HepG2 (cell line): ENCODE results near the gene RPL35A. TPM values are rescaled to one million over a fixed set of nuclear protein-coding genes. Genes with fewer than 3 reads are reported as not detected.

Experiments
- ATAC-seq: fragments of 200-7000 bp; cut with Tn5 transposase; 3 replicates; pipeline ENCODE4 v1.9.1; 2020; ENCODE audit warnings: mild to moderate bottlenecking, moderate library complexity
- BruUV-seq: library from RNA; stranded (reverse); fragments of 400-500 nt; replicated peaks from 2 replicates; lab custom pipeline; 2021; lab: Mats Ljungman, UMichigan
- CTCF ChIA-PET: fragments of 300-600 bp; formaldehyde crosslinking; extraction: SDS; loops from one replicate; lab custom pipeline; 2021; ENCODE audit warnings: low total read pairs, inconsistent platforms, low intra/inter-chr PET ratio; lab: Yijun Ruan, JAX
- POLR2A ChIA-PET: fragments of 350-600 bp; sonication (Branson Sonifier 250); formaldehyde crosslinking; loops from one replicate; lab custom pipeline; 2020; ENCODE audit warnings: antibody characterized with exemption, inconsistent platforms; lab: Yijun Ruan, JAX
- DNase-seq: peaks from one replicate; pipeline ENCODE4 v3.0.0-alpha.2; 2015; ENCODE audit warnings: low spot score
- FAIRE-seq: peaks from 3 replicates; lab custom pipeline; 2011; peaks lifted over from hg19 to GRCh38; lab: Jason Lieb, UNC
- H2AFZ ChIP-seq: one replicate; pipeline ENCODE4 v1.6.1; 2011; ENCODE audit warnings: low read length, inconsistent platforms
- H3K27ac ChIP-seq: fragments of 300-600 bp; 3 replicates; pipeline ENCODE4 v1.8.0; 2011; ENCODE audit warnings: mixed run types, mild to moderate bottlenecking, mixed read lengths, low read length, inconsistent platforms; ENCODE audit not compliant: insufficient read depth; ENCODE audit errors: extremely low read length
- H3K27me3 ChIP-seq, 2 experiments: fragments of 200-600 bp in 1 of 2; 2 replicates in 1 of 2; 3 replicates in 1 of 2; pipeline versions ENCODE4 v1.6.0 to v1.8.0; 2011; ENCODE audit warnings: low read length in 2 of 2, mild to moderate bottlenecking in 2 of 2, moderate library complexity in 2 of 2, inconsistent platforms in 1 of 2; ENCODE audit not compliant: insufficient read depth in 2 of 2, control insufficient read depth in 1 of 2
- H3K36me3 ChIP-seq, 2 experiments: fragments of 200-600 bp in 1 of 2; replicated peaks in 1 of 2; 2 replicates in 1 of 2; 3 replicates in 1 of 2; pipeline versions ENCODE4 v1.5.1 to v1.8.0; 2011; ENCODE audit warnings: low read length in 2 of 2, inconsistent platforms in 1 of 2; ENCODE audit not compliant: insufficient read depth in 2 of 2, control insufficient read depth in 1 of 2
- H3K4me1 ChIP-seq: 2 replicates; pipeline ENCODE4 v1.5.1; 2012; ENCODE audit warnings: low read length, inconsistent platforms; ENCODE audit not compliant: insufficient read depth
- H3K4me2 ChIP-seq: 2 replicates; pipeline ENCODE4 v1.6.0; 2011; ENCODE audit warnings: low read depth, low read length, inconsistent platforms
- H3K4me3 ChIP-seq, 3 experiments: fragments of 200-600 bp in 1 of 3; sonication (generic), shearing (Covaris generic) in 1 of 3; replicated peaks in 1 of 3; 2 replicates each; pipeline ENCODE4 v1.5.1; 2011 to 2016; ENCODE audit warnings: low read length in 3 of 3, inconsistent platforms in 2 of 3, low read depth in 2 of 3, mild to moderate bottlenecking in 2 of 3, control low read depth in 1 of 3, mixed read lengths in 1 of 3; ENCODE audit not compliant: insufficient read depth in 1 of 3
- H3K79me2 ChIP-seq: one replicate; pipeline ENCODE4 v1.6.1; 2011; ENCODE audit warnings: low read length, inconsistent platforms; ENCODE audit not compliant: insufficient read depth
- H3K9ac ChIP-seq: 2 replicates; pipeline ENCODE4 v1.6.0; 2011; ENCODE audit warnings: mild to moderate bottlenecking, low read depth, low read length, inconsistent platforms; ENCODE audit not compliant: insufficient read depth
- H3K9me3 ChIP-seq: 2 replicates; pipeline ENCODE4 v1.5.1; 2012; ENCODE audit warnings: mild to moderate bottlenecking, low read length
- H4K20me1 ChIP-seq: 2 replicates; pipeline ENCODE4 v1.6.0; 2011; ENCODE audit warnings: inconsistent platforms, mild to moderate bottlenecking, low read length, moderate library complexity; ENCODE audit not compliant: insufficient read depth
- ELF4 ChIP-seq: sonication (generic); formaldehyde crosslinking; IDR thresholded peaks from 2 replicates; pipeline ENCODE4 v1.5.0; 2020; ENCODE audit warnings: missing genetic modification reagents, mild to moderate bottlenecking, moderate library complexity, borderline replicate concordance
- THYN1 ChIP-seq: sonication (generic); formaldehyde crosslinking; IDR thresholded peaks from 2 replicates; pipeline ENCODE4 v1.8.1; 2023; ENCODE audit warnings: low read depth, mild to moderate bottlenecking, moderate library complexity, missing genetic modification reagents, borderline replicate concordance
- WIZ ChIP-seq: sonication (generic); formaldehyde crosslinking; IDR thresholded peaks from 2 replicates; pipeline ENCODE4 v1.5.1; 2020; ENCODE audit warnings: mild to moderate bottlenecking, missing genetic modification reagents
- ZBTB37 ChIP-seq: sonication (generic); formaldehyde crosslinking; IDR thresholded peaks from 2 replicates; pipeline ENCODE4 v1.4.0; 2020; ENCODE audit warnings: mild to moderate bottlenecking, missing genetic modification reagents
- ZFP1 ChIP-seq: IDR thresholded peaks from 2 replicates; pipeline ENCODE4 v1.6.1; 2016
- ZNF225 ChIP-seq: sonication (generic); formaldehyde crosslinking; IDR thresholded peaks from 2 replicates; pipeline ENCODE4 v1.4.0; 2020; ENCODE audit warnings: mild to moderate bottlenecking, missing genetic modification reagents
- ZNF281 ChIP-seq: sonication (generic); formaldehyde crosslinking; IDR thresholded peaks from 2 replicates; pipeline ENCODE4 v1.4.0; 2020; ENCODE audit warnings: missing genetic modification reagents, borderline replicate concordance
- ZNF33A ChIP-seq: sonication (generic); formaldehyde crosslinking; IDR thresholded peaks from 2 replicates; pipeline ENCODE4 v1.5.1; 2020; ENCODE audit warnings: missing genetic modification reagents, mild to moderate bottlenecking, moderate library complexity, borderline replicate concordance
- ZNF567 ChIP-seq: sonication (generic); formaldehyde crosslinking; IDR thresholded peaks from 2 replicates; pipeline ENCODE4 v1.8.1; 2023; ENCODE audit warnings: mild to moderate bottlenecking, missing genetic modification reagents, borderline replicate concordance
- ZNF710 ChIP-seq: sonication (generic); formaldehyde crosslinking; IDR thresholded peaks from 2 replicates; pipeline ENCODE4 v1.5.0; 2020; ENCODE audit warnings: mild to moderate bottlenecking, missing genetic modification reagents, borderline replicate concordance
- WGBS: methylation state at CpG from one replicate; pipeline ENCODE4 v1.1.6; 2017; ENCODE audit warnings: low lambda C conversion rate; 5-methylcytosine and 5-hydroxymethylcytosine counted together
- in situ Hi-C: cut with HindIII; loops from 2 replicates; pipeline ENCODE4 v1.10.0; 2017; ENCODE audit warnings: low pct_unique_long_range_greater_than_20kb; ENCODE audit not compliant: extremely low pct_ligation_motif_present
- intact Hi-C: fragments of 100-400 bp; cut with micrococcal nuclease; formaldehyde crosslinking; loops from one replicate; pipeline ENCODE4 v1.10.0; 2022; ENCODE audit not compliant: unreplicated experiment
- polyA plus RNA-seq, 8 experiments: library from polyadenylated mRNA; depleted of rRNA in 3 of 8; stranded (reverse) in 7 of 8; unstranded in 1 of 8; fragments of >200 nt; fragmentation: Illumina TruSeq in 4 of 8; extraction: Trizol in 4 of 8; gene quantifications; 2 replicates each; pipeline versions ENCODE4 v1.2.1 to v1.2.3, GENCODE V29; 2011 to 2016; ENCODE audit warnings: low read depth in 4 of 8, missing spikeins in 1 of 8, mixed read lengths in 1 of 8; ENCODE audit not compliant: insufficient read depth in 1 of 8
- total RNA-seq, 5 experiments: library from RNA; depleted of rRNA; stranded (reverse); fragments of >200 nt; fragmentation: Illumina TruSeq; extraction: Trizol; gene quantifications; 2 replicates each; pipeline ENCODE4 v1.2.3, GENCODE V29; 2016; ENCODE audit warnings: low read depth in 1 of 5

The RPL35A gene
- total and polyA plus RNA-seq, 2 of the 13 experiments (the other 11 are each of a cell fraction or from before 2014, with no cell fraction given): 1,001 to 1,582 TPM

- no peaks in the 10 kb centered on the region for H3K36me3 ChIP-seq
- no peaks in the 10 kb centered on the region for H3K4me1 ChIP-seq
- no peaks in the 10 kb centered on the region for H4K20me1 ChIP-seq
- no peaks in the 10 kb centered on the region for H3K79me2 ChIP-seq
- no peak overlapping the region for H2AFZ ChIP-seq
- no peak overlapping the region for H3K9ac ChIP-seq
- in situ Hi-C loops (no loop called here), intact Hi-C loops (no loop called here)
- 79% methylated on average over 12 of the region's 12 CpGs for WGBS
- ATAC-seq (no peak), DNase-seq (no peak), FAIRE-seq (no peak)
- no TSS peak for BruUV-seq
- no peaks in the 10 kb centered on the region for H3K9me3 ChIP-seq
- ChIA-PET POLR2A (no interaction called here), CTCF (no interaction called here)
- no peak overlapping the region for H3K27ac ChIP-seq
- H3K27me3 ChIP-seq: no peaks in the 10 kb centered on the region
- no peak overlapping the region for H3K4me2 ChIP-seq
- H3K4me3 ChIP-seq: no peak overlapping the region
- TF ChIP-seq WIZ (no peak), ZNF710 (CRISPR knock-in tag) (no peak), ZFP1 (no peak), ELF4 (CRISPR knock-in tag) (no peak), ZNF225 (CRISPR knock-in tag) (no peak), ZNF33A (no peak), ZNF567 (CRISPR knock-in tag) (no peak), ZBTB37 (CRISPR knock-in tag) (no peak), ZNF281 (CRISPR knock-in tag) (no peak), THYN1 (CRISPR knock-in tag) (no peak)
These were observed 36.2 kb upstream of the RPL35A start for GRCh38 chr3:197913641-197914380.
